Measurements from ENCODE around the gene ZNF148.
A peak's percentile ranks its signal among the peaks of the same experiment; 100 is the strongest.

The ZNF148 gene

DNA sequence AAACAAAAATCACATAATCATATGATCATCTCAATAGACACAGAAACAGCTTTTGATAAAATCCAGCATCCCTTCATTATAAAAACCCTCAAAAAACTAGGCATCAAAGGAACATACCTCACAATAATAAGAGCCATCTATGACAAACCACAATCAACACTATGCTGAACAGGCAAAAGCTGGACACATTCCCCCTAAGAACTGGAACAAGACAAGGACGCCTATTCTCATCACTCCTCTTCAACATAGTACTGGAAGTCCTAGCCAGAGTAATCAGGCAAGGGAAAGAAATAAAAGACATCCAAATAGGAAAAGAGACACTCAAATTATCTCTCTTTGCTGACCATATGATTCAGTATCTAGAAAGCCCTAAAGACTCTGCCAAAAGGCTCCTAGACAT, 107.7 kb downstream of the ZNF148 start:
- no peak for DNase-seq

DNA sequence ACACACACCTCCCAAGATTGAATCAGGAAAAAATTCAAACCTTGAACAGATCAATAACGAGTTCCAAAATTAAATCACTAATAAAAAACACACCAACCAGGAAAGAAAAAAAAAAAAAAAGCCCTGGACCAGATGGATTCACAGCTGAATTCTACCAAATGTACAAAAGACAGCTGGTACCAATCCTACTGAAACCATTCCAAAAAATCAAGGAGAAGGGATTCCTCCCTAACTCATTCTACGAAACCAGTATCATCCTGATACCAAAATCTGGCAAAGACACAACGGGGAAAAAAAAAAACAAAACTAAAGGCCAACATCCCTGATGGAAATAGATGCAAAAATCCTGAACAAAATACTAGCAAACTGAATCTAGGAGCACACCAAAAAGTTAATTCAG, 108.2 kb downstream of the ZNF148 start:
- DNase-seq: no peak

DNA sequence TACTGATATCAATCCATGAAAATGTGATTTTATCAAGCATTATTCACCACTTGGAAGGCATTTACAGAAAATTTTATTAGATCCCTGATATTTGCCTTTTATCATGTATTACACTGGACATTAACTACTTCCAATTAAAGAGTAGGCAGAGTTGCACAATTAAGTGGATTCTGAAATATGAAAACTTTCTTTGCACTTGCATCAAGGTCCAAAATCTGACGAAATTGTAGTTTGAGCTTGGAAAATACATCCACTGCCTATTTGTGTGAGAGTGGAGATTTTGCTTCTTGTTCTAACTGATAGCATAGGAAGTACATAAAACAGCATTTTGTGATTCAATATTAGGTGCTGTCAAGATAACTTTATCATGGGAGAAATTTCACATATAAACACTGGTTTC, 113.0 kb downstream of the ZNF148 start:
- no peak for DNase-seq

DNA sequence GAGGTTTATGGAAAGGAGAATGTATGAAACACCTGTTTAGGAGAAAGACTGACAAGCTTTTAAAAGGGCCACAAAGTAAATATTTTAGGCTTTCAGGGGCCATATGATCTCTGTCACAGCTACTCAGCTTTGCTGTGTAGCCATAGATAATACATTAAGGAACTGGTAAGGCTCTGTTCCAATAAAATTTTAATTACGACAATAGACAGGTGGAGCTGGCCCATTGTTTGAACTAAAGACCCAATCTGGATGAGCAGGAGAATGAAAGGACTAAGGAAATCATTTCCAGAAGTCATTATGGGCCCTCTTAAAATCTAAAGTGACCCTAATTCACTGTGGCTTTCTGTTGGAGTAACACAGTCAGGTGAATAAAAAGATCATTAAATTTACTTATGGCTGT, 114.1 kb downstream of the ZNF148 start:
- DNase-seq: no peak

DNA sequence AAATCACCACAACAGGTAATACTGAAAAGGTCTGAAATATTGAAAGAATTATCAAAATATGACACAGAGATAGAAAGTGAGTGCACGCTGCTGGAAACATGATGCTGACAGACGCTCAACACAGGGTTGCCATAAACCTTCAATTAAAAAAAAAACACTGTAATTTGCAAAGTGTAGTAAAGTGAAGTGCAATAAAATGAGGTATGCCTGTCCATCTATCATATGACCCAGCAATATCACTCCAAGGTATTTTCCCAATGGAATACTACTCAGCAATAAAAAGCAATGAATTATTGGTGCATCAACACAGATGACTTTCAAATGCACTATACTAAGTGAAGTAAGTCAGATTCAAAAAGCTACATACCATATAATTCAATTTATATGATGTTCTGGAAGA, 115.0 kb downstream of the ZNF148 start:
- DNase-seq: no peak

DNA sequence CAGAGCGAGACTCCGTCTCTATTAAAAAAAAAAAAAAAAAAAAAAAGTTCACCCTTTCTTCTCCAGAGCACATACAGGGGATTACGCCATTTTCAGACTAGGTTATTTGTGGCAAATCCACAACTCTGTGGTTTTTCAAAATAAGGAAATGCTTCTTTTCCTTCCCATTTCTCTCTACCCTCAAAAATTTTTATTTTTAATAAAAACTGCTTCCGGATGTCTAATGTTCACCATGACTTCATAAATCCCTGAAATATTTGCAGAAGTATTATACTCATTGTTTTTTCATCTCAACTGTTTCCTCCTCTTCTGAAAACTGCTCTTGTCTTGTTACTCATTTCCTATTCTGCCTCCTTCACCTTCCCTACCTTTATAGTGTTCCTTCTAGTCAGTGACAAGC, 117.6 kb downstream of the ZNF148 start:
- DNase-seq: peak; percentile 81

DNA sequence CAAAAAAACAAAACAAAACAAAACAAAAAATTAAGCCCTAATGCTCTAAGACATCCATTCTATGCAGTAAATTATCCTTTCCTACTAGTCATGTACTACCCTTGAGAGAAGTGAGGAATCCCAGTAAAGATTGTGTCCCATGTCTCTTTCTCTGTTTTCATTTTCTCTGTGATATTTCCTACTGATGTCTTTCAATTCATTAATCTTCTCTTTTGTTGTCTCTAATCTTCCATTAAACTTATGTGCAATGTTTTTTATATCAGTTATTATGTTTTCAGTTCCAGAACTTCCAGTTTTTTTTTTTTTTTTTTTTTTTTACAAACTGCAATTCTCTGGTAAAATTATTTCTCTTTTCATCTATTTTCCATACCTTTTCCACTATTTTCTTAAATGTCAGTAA, 118.5 kb downstream of the ZNF148 start:
- no peak for DNase-seq

DNA sequence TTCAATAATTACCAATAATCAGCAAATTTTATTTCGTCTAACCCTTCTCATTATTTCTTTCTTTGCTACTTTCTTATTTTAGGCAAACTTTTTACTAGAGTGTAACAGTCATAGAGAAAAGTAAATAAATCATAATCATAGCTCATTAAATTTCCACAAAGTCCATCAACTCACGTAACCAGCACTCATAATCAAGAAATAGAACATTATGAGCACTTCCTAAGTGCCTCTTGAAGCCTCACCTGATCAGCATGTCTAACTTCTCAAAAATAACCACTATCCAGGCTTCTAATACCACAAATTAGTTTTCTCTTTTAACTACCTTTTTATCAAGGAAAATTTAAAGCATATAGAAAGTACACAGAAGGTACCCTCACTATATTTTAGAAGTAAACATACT, 124.2 kb downstream of the ZNF148 start:
- no peak for DNase-seq

DNA sequence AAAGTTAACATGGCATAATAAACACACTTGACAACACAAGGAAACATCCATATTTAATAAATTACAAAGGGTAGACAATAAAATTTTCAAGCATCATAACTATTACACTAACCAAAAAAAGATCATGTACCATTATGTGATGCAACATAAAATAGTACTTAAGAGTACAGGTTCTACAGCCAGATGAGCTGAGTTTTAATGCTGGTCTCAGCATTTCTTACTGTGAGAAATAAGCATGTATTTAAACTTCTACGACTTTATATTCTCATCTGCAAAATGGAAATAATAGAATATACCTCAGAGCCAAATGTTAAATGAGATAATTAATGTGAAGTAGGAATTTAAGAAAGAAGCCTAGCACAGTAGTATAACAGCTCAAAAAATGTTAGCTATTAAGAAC, 128.9 kb downstream of the ZNF148 start:
- DNase-seq: no peak

DNA sequence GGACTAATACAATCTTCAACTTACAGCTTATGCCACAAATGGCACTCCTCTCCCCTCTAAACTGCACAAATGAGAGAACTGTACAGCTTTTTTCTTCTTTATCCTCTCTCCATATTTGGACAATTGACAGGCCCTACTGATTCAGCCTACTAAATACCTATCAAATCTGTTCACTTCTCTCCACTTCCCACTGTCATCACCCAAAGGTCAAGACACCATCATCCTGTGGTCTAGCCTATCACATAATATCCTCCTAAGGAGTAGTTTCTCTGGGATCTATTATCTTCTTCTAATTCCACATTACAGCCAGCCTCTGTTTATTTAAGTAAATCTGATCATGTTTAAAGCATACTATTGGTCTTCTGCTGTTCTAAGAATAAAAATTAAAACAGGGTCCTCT, 129.6 kb downstream of the ZNF148 start:
- DNase-seq: no peak

DNA sequence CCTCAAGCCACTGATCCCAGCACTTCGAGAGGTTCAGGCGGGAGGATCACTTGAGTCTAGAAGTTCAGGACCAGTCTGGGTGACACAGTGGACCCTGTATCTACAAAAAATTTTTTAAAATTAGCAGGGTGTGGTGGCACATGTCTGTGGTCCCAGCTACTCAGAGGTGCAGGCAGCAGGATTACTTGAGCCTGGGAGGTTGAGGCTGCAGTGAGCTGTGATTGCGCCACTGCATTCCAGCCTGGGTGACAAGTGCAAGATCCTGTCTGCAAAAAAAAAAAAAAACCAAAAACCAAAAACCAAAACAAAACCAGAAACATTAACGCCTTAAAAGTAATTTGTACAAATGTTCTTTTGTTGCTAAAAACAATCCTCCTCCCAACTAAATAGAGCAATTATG, 134.6 kb downstream of the ZNF148 start:
- DNase-seq: no peak

DNA sequence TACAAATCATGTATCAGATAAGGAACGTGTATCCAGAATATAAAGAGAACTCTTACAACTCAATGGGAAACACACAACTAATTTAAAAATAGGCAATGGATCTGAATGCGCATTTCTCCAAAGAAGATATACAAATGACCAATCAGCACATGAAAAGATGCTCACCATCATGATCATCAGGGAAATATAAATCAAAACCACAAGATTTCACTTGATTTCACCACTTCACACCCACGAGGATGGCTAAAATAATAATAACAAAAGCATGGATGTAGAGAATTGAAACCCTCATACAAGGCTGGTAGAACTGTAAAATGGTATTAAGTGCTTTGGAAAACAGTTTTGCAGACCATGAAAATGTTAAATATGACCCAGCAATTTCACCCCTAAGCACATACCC, 135.9 kb downstream of the ZNF148 start:
- DNase-seq: peak; percentile 45

DNA sequence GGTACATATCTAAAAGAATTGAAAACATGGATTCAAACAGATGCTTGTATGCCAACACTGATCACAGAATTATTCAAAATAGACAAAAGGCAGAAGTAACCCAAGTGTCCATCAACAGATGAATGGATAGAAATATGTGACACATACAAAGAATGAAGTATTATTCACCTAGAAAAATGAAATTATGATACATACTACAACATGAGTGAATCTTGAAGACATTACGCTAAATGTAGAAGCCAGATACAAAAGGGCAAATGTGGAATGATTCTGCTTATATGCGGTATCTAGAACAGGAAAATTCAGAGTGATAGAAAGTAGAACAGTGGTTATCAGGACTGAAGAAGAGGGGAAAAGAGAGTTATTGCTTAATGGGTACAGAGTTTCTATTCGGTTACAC, 136.4 kb downstream of the ZNF148 start:
- no peak for DNase-seq

DNA sequence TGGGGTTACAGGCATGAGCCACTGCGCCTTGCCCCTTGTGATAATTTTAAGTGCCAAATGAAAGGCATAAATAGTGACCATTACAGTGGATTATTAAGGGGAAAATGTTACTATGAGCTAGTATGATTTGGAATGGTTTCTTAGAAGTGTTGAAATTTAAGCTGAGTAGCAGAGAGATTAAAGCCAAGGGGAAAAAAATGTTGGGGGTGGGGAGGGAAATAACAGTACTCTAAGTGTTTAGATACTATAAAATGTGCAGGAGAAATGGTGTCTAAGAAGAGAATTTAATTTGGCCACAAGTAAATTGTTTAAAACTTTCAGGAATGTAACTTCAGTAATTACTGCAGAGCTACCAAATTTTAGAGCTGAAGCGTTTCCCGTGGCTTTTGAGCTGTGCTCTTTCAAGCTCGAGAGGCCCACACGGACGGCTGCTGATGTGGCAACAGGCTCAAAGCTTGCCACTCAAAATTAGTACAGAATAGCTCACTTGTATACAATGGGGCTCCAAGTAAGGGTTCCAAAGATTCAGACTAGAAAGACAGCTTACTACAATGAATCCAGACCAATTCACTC, 138.7 kb downstream of the ZNF148 start:
- DNase-seq: no peak

DNA sequence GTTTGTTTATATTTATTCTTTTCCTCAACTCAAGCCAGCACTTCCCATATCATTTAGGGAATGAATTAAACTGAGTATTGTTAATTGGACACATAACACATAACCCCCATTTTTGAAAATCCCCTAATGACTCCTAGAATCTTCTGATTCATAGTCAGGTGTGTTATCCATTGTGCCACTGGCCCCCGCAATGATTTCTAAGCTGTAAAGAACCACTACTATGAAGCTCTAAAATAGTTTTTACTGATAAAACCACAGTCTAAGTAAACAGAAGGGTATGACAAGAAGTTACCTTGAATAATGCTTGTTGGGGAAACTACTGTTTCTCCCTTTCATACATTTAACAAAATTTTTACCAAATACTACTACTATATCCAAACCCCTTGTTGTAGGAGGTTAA, 140.3 kb downstream of the ZNF148 start:
- DNase-seq: no peak

DNA sequence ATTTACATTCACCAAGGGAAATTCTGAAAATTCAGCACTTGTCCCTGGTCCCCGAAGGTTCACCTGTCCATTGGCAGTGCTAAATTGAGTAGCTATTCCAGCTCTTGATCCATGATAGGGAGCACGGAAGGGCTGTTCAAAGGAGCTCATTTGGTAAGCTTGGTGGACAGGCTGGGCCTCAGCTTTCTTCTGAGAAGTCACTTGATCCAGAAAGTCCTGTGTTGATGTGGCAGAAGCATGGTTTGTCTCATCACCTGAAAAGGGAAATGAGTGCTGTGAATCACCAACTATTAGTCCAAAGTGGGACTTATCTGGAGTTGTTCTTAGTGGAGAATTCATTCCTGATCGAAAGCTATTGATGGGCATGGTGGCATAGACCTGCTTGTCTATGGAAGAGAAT, 142.7 kb downstream of the ZNF148 start:
- DNase-seq: no peak

DNA sequence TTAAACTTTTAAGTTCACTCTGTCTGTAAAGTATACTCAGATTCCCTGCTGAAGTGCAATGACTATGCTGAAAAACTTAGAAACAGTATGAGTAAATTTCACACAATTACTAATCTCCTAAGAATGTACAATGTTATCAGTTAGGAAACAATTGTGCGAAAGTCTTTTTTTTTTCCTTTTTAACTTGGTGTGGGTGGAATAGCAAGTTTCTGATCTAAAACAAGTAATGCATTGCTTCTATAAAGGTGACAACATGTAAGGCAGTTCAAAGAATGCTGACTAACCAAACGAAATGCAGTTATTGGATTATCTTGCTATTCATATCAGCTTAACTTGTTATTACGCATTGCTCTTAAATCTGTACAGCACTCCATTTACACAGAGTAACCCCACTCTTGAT, 143.2 kb downstream of the ZNF148 start:
- DNase-seq: no peak

DNA sequence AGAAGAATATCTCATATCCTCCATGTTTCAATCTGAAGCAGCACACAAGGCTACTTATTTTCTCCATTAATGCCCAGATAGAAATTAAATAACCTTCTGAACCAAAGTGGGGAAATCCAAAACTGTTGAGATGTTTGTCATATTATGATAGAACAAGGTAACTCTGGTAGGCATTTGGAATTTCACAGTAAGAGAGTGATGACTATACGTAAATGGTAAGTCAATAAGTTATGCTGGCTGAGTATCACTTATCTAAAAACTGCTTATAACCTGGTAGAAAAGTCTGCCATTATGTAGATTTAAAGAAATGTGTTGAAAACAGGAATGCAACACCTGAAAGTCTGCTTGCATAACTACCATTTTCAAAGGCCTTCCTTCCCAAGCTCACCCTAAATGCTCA, 145.4 kb downstream of the ZNF148 start:
- no peak for DNase-seq

DNA sequence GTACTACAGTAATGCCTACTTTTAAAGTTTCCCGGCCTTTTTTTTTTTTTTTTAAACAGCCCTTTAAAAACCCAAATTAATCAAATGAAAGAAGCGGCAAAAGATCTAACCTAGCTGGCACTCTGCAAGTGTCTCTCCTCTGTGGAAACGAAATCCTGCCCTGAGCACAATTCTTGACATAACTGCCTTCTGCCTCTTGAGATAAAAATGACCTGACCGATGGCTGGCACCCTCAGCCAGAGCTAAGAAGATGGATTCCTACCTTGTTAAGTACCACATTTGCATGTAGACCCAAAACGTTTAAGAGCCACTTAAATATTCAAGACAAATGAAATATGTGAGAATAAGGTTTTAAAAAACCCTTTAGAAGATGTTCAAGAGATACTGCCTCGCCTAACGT, 146.0 kb downstream of the ZNF148 start:
- no peak for DNase-seq

DNA sequence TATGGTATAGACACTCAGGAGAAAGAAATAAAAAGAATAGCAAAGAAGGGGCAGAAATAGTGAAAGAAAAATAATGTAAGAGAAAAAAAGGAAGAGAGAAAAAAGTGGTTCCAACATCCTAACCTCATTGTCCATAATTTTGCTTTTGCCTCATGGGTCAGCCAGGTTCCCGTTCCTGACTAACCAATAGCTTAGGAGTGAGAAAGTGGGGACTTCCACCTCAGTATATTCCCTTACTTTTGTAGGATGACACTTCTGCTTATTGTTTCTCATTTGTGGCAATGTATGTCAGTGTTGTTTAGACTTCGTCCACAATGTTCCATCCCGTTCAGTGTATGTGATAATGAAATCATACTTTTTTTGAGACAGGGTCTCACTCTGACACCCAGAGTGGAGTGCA, 153.3 kb downstream of the ZNF148 start:
- peak; percentile 35 for DNase-seq

DNA sequence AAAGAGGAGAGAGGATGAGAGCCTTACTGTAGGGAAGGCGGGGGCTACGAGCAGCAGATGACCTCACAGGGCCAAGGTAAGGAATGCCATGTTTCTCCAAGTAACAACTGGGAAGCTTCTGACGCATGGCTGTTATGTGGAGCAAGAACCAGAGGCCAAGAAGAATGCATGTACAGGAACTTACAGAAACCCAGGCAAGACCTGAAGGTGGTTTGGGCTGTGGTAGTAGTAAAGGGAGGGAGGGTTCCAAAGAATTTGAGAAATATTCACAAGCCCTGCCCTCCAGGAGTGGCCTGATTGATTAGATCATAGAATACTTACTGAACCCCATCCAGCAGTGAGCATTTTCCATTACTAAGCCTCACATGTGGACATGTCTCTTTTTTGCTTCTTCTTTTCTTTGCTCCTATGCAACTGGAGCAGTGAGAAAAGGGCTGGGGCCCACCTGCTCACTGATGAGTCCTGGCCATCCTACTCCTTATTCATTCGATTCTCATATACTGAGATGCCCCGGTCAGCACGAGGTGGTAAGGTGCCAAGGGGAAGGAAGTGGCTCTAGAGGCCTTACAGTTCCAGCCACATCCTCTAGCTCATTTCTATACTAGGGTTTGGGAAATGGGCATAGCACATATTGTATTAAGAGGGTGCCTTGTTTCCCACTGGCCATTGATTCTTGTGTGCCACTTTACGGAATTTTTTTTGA, 154.2 kb downstream of the ZNF148 start:
- peak; percentile 25 for DNase-seq

DNA sequence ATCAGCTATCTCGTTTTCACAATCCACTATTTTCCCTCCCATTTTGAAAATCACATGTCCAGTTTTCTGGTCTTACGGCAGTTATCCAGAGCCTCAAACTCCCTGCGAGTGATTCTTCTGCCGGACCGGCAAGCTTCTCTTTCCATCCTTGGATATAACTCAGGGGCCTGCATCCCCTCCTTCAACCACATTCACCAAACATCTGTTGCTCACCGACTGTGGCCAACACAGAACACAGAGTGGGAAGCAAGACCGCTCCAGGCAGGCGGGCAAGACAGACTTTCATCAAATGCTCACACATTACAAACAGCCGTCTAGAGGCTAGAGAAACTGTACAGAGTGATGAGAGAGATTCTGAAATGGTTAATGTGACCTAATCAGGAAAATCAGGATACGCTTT, 154.9 kb downstream of the ZNF148 start:
- no peak for DNase-seq

DNA sequence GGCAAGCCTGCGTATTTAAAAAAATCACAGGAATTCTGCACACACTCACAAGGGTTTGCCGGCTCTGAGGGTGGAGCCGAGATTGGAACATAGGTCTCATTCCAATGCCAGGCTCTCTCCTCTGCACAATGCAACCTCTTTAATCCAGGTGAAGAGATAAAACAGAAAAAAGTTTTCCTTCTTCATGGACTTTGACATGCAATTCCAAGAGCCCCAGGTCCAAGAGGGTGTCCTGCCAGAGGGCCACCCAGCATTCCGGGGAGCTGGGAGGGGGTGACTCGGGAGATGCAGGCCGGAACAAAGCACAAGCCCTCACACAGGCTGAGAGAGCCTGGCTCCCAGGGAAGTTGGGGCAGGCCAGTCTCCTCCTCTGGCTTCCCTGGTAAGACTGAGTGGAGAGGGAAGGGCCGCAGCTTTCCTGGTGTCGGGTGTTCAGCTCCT, 155.8 kb downstream of the ZNF148 start:
- no peak for DNase-seq

DNA sequence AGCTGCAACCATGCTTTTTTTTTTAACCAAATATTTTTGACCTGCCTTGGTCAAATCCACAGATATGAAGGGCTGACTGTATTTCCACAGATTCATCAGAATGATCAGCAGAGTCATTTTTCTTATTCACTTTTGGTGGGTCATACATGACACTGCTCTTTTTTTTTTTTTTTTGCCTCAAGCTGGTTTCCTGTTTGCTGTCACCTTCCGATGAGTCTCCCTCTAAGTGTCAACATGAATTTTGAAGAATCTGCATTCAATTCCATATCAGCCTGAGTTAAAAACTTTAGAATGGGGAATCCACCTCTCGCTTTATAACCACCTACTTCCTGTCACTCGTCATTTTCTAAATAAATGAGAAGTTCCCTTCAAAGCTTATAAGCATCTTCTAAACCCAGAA, 160.4 kb downstream of the ZNF148 start:
- peak; percentile 36 for DNase-seq

DNA sequence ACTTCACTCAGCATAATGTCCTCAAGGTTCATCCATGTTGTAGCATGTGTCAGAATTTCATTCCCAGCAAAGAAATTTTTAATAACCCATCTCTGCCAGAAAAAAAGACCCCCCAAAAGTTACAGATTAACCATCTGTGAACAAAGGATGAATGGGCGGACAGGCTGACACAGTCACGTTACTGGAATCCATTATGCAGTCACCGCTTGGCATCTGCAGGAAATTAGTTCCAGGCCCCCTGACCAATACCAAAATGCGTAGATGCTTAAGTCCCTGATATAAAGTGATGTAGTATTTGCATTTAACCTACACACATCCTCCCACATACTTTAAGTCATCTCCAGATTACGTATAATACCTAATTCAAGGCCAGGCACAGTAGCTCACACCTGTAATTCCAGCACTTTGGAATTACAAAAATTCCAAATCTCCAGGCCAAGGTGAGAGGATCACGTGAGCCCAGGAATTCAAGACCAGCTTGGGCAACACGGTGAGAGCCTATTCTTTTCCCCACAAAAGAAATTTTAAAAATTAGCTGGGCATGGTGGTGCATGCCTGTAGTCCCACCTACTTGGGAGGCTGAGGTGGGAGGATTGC, 161.1 kb downstream of the ZNF148 start:
- DNase-seq: no peak

Measured in suppressor macrophage treated with lipopolysaccharide for 4 hours (primary cell).